ENCODE measurements around the gene GRIK3.

The GRIK3 gene

GRCh38 chr1:37053173-37053572 lies 18.9 kb upstream of the GRIK3 start:
- no peaks in the 10 kb centered on the region for H3K9me3 ChIP-seq
- no peak for TF ChIP-seq CTCF (IDR thresholded peaks at IDR 0.05; ENCODE audit: low read depth, low read length)
- H3K4me3 ChIP-seq (ENCODE audit: low read depth, low read length) = no peak overlapping the region
- H3K4me1 ChIP-seq = peaks cover 8% of the 10 kb centered on the region; the same call in 1 of the 2 replicates
- DNase-seq = no peak
- H3K27me3 ChIP-seq = no peaks in the 10 kb centered on the region
- H3K36me3 ChIP-seq = no peaks in the 10 kb centered on the region

GRCh38 chr1:37052120-37052519 lies 17.8 kb upstream of the GRIK3 start:
- Histone ChIP-seq H3K36me3 (no peaks in the 10 kb centered on the region), H3K4me3 (ENCODE audit: low read depth, low read length) (no peak overlapping the region), H3K9me3 (no peaks in the 10 kb centered on the region), H3K27me3 (no peaks in the 10 kb centered on the region), H3K4me1 (peaks cover 8% of the 10 kb centered on the region; the same call in 1 of the 2 replicates)
- DNase-seq = no peak
- no peak for TF ChIP-seq CTCF (IDR thresholded peaks at IDR 0.05; ENCODE audit: low read depth, low read length)

- no peak overlapping the region for H3K4me3 ChIP-seq (ENCODE audit: low read depth, low read length)
Measured at GRCh38 chr1:37051346-37051745, 17.0 kb upstream of the GRIK3 start.

GRCh38 chr1:37047542-37047941 lies 13.2 kb upstream of the GRIK3 start:
- Histone ChIP-seq H3K9me3 (no peaks in the 10 kb centered on the region), H3K27me3 (no peaks in the 10 kb centered on the region), H3K4me3 (ENCODE audit: low read depth, low read length) (no peak overlapping the region), H3K4me1 (peaks cover 8% of the 10 kb centered on the region; the same call in 1 of the 2 replicates), H3K36me3 (no peaks in the 10 kb centered on the region)
- no peak for DNase-seq
- no peak for TF ChIP-seq CTCF (IDR thresholded peaks at IDR 0.05; ENCODE audit: low read depth, low read length)

More at GRCh38 chr1:37051346-37051745, 17.0 kb upstream of the GRIK3 start:
- TF ChIP-seq CTCF (IDR thresholded peaks at IDR 0.05; ENCODE audit: low read depth, low read length) = no peak
- Histone ChIP-seq H3K27me3 (no peaks in the 10 kb centered on the region), H3K4me1 (peaks cover 8% of the 10 kb centered on the region; the same call in 1 of the 2 replicates), H3K36me3 (no peaks in the 10 kb centered on the region), H3K9me3 (no peaks in the 10 kb centered on the region)
- DNase-seq = peak; percentile 71

- TF ChIP-seq CTCF (IDR thresholded peaks at IDR 0.05; ENCODE audit: low read depth, low read length) = no peak
- Histone ChIP-seq H3K36me3 (no peaks in the 10 kb centered on the region), H3K4me1 (no peaks in the 10 kb centered on the region), H3K27me3 (no peaks in the 10 kb centered on the region), H3K4me3 (ENCODE audit: low read depth, low read length) (no peak overlapping the region), H3K9me3 (no peaks in the 10 kb centered on the region)
- DNase-seq = no peak
Measured at GRCh38 chr1:37043101-37043500, 8.8 kb upstream of the GRIK3 start.

GRCh38 chr1:37042506-37042905 lies 8.2 kb upstream of the GRIK3 start:
- Histone ChIP-seq H3K36me3 (no peaks in the 10 kb centered on the region), H3K9me3 (no peaks in the 10 kb centered on the region), H3K4me3 (ENCODE audit: low read depth, low read length) (no peak overlapping the region), H3K4me1 (no peaks in the 10 kb centered on the region), H3K27me3 (no peaks in the 10 kb centered on the region)
- DNase-seq = no peak
- no peak for TF ChIP-seq CTCF (IDR thresholded peaks at IDR 0.05; ENCODE audit: low read depth, low read length)
